HepG2 (cell line): ENCODE data around the gene ABAT. TPM values are rescaled to one million over a fixed set of nuclear protein-coding genes. Genes with fewer than 3 reads are reported as not detected.

Source experiments
- ATAC-seq: fragments of 200-7000 bp; cut with Tn5 transposase; 3 replicates; pipeline ENCODE4 v1.9.1; 2020; ENCODE audit warnings: mild to moderate bottlenecking, moderate library complexity
- BruUV-seq: library from RNA; stranded (reverse); fragments of 400-500 nt; replicated peaks from 2 replicates; lab custom pipeline; 2021; lab: Mats Ljungman, UMichigan
- CTCF ChIA-PET: fragments of 300-600 bp; formaldehyde crosslinking; extraction: SDS; loops from one replicate; lab custom pipeline; 2021; ENCODE audit warnings: low total read pairs, inconsistent platforms, low intra/inter-chr PET ratio; lab: Yijun Ruan, JAX
- POLR2A ChIA-PET: fragments of 350-600 bp; sonication (Branson Sonifier 250); formaldehyde crosslinking; loops from one replicate; lab custom pipeline; 2020; ENCODE audit warnings: antibody characterized with exemption, inconsistent platforms; lab: Yijun Ruan, JAX
- DNase-seq: peaks from one replicate; pipeline ENCODE4 v3.0.0-alpha.2; 2015; ENCODE audit warnings: low spot score
- FAIRE-seq: peaks from 3 replicates; lab custom pipeline; 2011; peaks lifted over from hg19 to GRCh38; lab: Jason Lieb, UNC
- H2AFZ ChIP-seq: one replicate; pipeline ENCODE4 v1.6.1; 2011; ENCODE audit warnings: low read length, inconsistent platforms
- H3K27ac ChIP-seq: fragments of 300-600 bp; 3 replicates; pipeline ENCODE4 v1.8.0; 2011; ENCODE audit warnings: mixed run types, mild to moderate bottlenecking, mixed read lengths, low read length, inconsistent platforms; ENCODE audit not compliant: insufficient read depth; ENCODE audit errors: extremely low read length
- H3K27me3 ChIP-seq, 2 experiments: fragments of 200-600 bp in 1 of 2; 2 replicates in 1 of 2; 3 replicates in 1 of 2; pipeline versions ENCODE4 v1.6.0 to v1.8.0; 2011; ENCODE audit warnings: low read length in 2 of 2, mild to moderate bottlenecking in 2 of 2, moderate library complexity in 2 of 2, inconsistent platforms in 1 of 2; ENCODE audit not compliant: insufficient read depth in 2 of 2, control insufficient read depth in 1 of 2
- H3K36me3 ChIP-seq, 2 experiments: fragments of 200-600 bp in 1 of 2; replicated peaks in 1 of 2; 2 replicates in 1 of 2; 3 replicates in 1 of 2; pipeline versions ENCODE4 v1.5.1 to v1.8.0; 2011; ENCODE audit warnings: low read length in 2 of 2, inconsistent platforms in 1 of 2; ENCODE audit not compliant: insufficient read depth in 2 of 2, control insufficient read depth in 1 of 2
- H3K4me1 ChIP-seq: 2 replicates; pipeline ENCODE4 v1.5.1; 2012; ENCODE audit warnings: low read length, inconsistent platforms; ENCODE audit not compliant: insufficient read depth
- H3K4me2 ChIP-seq: 2 replicates; pipeline ENCODE4 v1.6.0; 2011; ENCODE audit warnings: low read depth, low read length, inconsistent platforms
- H3K4me3 ChIP-seq, 3 experiments: fragments of 200-600 bp in 1 of 3; sonication (generic), shearing (Covaris generic) in 1 of 3; replicated peaks in 1 of 3; 2 replicates each; pipeline ENCODE4 v1.5.1; 2011 to 2016; ENCODE audit warnings: low read length in 3 of 3, inconsistent platforms in 2 of 3, low read depth in 2 of 3, mild to moderate bottlenecking in 2 of 3, control low read depth in 1 of 3, mixed read lengths in 1 of 3; ENCODE audit not compliant: insufficient read depth in 1 of 3
- H3K79me2 ChIP-seq: one replicate; pipeline ENCODE4 v1.6.1; 2011; ENCODE audit warnings: low read length, inconsistent platforms; ENCODE audit not compliant: insufficient read depth
- H3K9ac ChIP-seq: 2 replicates; pipeline ENCODE4 v1.6.0; 2011; ENCODE audit warnings: mild to moderate bottlenecking, low read depth, low read length, inconsistent platforms; ENCODE audit not compliant: insufficient read depth
- H3K9me3 ChIP-seq: 2 replicates; pipeline ENCODE4 v1.5.1; 2012; ENCODE audit warnings: mild to moderate bottlenecking, low read length
- H4K20me1 ChIP-seq: 2 replicates; pipeline ENCODE4 v1.6.0; 2011; ENCODE audit warnings: inconsistent platforms, mild to moderate bottlenecking, low read length, moderate library complexity; ENCODE audit not compliant: insufficient read depth
- NCOA2 ChIP-seq: sonication (generic); formaldehyde crosslinking; IDR thresholded peaks from 2 replicates; pipeline ENCODE4 v1.8.0; 2022; ENCODE audit warnings: inconsistent platforms
- PAWR ChIP-seq: sonication (generic); formaldehyde crosslinking; IDR thresholded peaks from 2 replicates; pipeline ENCODE4 v1.4.0; 2020; ENCODE audit warnings: missing genetic modification reagents, mild to moderate bottlenecking, borderline replicate concordance
- POLR2A ChIP-seq, 2 experiments: IDR thresholded peaks; 2 replicates each; pipeline ENCODE4 v1.6.1; 2011; ENCODE audit warnings: low read depth in 2 of 2, low read length in 2 of 2, mild to moderate bottlenecking in 1 of 2, moderate library complexity in 1 of 2; ENCODE audit not compliant: insufficient read depth in 1 of 2
- RFXAP ChIP-seq: sonication (generic); formaldehyde crosslinking; IDR thresholded peaks from 2 replicates; pipeline ENCODE4 v1.4.0; 2020; ENCODE audit warnings: missing genetic modification reagents, borderline replicate concordance
- ZNF232 ChIP-seq: sonication (generic); formaldehyde crosslinking; IDR thresholded peaks from 2 replicates; pipeline ENCODE4 v1.4.0; 2020; ENCODE audit warnings: missing genetic modification reagents, borderline replicate concordance
- ZNF264 ChIP-seq: sonication (generic); formaldehyde crosslinking; IDR thresholded peaks from 2 replicates; pipeline ENCODE4 v1.4.0; 2020; ENCODE audit warnings: missing genetic modification reagents
- ZNF547 ChIP-seq: sonication (generic); formaldehyde crosslinking; IDR thresholded peaks from 2 replicates; pipeline ENCODE4 v1.5.1; 2020; ENCODE audit warnings: mild to moderate bottlenecking, missing genetic modification reagents
- ZNF577 ChIP-seq: sonication (generic); formaldehyde crosslinking; IDR thresholded peaks from 2 replicates; pipeline ENCODE4 v1.4.0; 2020; ENCODE audit warnings: mild to moderate bottlenecking, low read depth, missing genetic modification reagents, borderline replicate concordance
- ZNF713 ChIP-seq: sonication (generic); formaldehyde crosslinking; IDR thresholded peaks from 2 replicates; pipeline ENCODE4 v1.4.0; 2020; ENCODE audit warnings: mild to moderate bottlenecking, missing genetic modification reagents
- WGBS: methylation state at CpG from one replicate; pipeline ENCODE4 v1.1.6; 2017; ENCODE audit warnings: low lambda C conversion rate; 5-methylcytosine and 5-hydroxymethylcytosine counted together
- in situ Hi-C: cut with HindIII; loops from 2 replicates; pipeline ENCODE4 v1.10.0; 2017; ENCODE audit warnings: low pct_unique_long_range_greater_than_20kb; ENCODE audit not compliant: extremely low pct_ligation_motif_present
- intact Hi-C: fragments of 100-400 bp; cut with micrococcal nuclease; formaldehyde crosslinking; loops from one replicate; pipeline ENCODE4 v1.10.0; 2022; ENCODE audit not compliant: unreplicated experiment
- polyA plus RNA-seq, 8 experiments: library from polyadenylated mRNA; depleted of rRNA in 3 of 8; stranded (reverse) in 7 of 8; unstranded in 1 of 8; fragments of >200 nt; fragmentation: Illumina TruSeq in 4 of 8; extraction: Trizol in 4 of 8; gene quantifications; 2 replicates each; pipeline versions ENCODE4 v1.2.1 to v1.2.3, GENCODE V29; 2011 to 2016; ENCODE audit warnings: low read depth in 4 of 8, missing spikeins in 1 of 8, mixed read lengths in 1 of 8; ENCODE audit not compliant: insufficient read depth in 1 of 8
- total RNA-seq, 5 experiments: library from RNA; depleted of rRNA; stranded (reverse); fragments of >200 nt; fragmentation: Illumina TruSeq; extraction: Trizol; gene quantifications; 2 replicates each; pipeline ENCODE4 v1.2.3, GENCODE V29; 2016; ENCODE audit warnings: low read depth in 1 of 5
- TF ChIP-seq, protein P1 (sequence below): sonication (generic); formaldehyde crosslinking; IDR thresholded peaks from 2 replicates; pipeline ENCODE4 v1.9.0; 2021; ENCODE audit warnings: mild to moderate bottlenecking, missing genetic modification reagents
- TF ChIP-seq, protein P2 (sequence below): sonication (generic); formaldehyde crosslinking; IDR thresholded peaks from 2 replicates; pipeline ENCODE4 v1.4.0; 2020; ENCODE audit warnings: mild to moderate bottlenecking, missing genetic modification reagents
- TF ChIP-seq, protein P3 (sequence below): sonication (generic); formaldehyde crosslinking; IDR thresholded peaks from 2 replicates; pipeline ENCODE4 v1.9.0; 2022; ENCODE audit warnings: missing genetic modification reagents, mild to moderate bottlenecking, borderline replicate concordance
- TF ChIP-seq, protein P4 (sequence below): sonication (generic); formaldehyde crosslinking; IDR thresholded peaks from 2 replicates; pipeline ENCODE4 v1.5.1; 2020; ENCODE audit warnings: missing genetic modification reagents, mild to moderate bottlenecking, borderline replicate concordance

Gene ABAT
- total and polyA plus RNA-seq, 2 of the 13 experiments (the other 11 are each of a cell fraction or from before 2014, with no cell fraction given): 47.6 to 97.3 TPM

DNA sequence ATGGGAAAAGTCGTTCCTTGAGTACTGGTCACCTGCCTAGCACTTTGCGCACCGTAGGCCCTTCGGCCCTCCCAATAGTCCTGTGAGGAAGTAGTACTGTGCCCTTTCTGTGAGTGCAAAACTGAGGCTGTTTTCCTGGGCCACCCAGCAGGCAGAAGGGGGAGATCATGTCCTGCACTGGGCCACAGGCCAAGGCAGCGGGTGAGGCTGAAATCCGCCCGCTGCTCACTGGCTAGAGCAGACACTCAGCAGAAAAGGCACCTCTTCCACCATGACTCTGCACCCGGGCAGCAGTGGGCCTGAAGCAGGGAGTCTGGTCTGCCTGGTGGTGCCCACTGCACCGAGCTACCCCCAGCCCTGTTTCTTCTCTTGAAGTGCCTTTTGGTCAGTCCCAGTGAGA, 32.7 kb upstream of the ABAT start:
- in situ Hi-C loops (no loop called here), intact Hi-C loops (no loop called here)
- ChIA-PET POLR2A (no interaction called here), CTCF (no interaction called here)
- ATAC-seq: no peak; the same call in 2 of the 3 replicates
- H4K20me1 ChIP-seq: no peaks in the 10 kb centered on the region
- no peaks in the 10 kb centered on the region for H3K79me2 ChIP-seq
- H3K27me3 ChIP-seq: no peaks in the 10 kb centered on the region
- no peak overlapping the region for H3K4me2 ChIP-seq
- no peak for FAIRE-seq
- 75% methylated on average over 9 of the region's 9 CpGs for WGBS
- no TSS peak for BruUV-seq
- H3K27ac ChIP-seq: no peak overlapping the region
- H3K4me1 ChIP-seq: no peaks in the 10 kb centered on the region
- no peak overlapping the region for H3K9ac ChIP-seq
- no peak for DNase-seq
- H3K9me3 ChIP-seq: no peaks in the 10 kb centered on the region
- no peak overlapping the region for H3K4me3 ChIP-seq
- H3K36me3 ChIP-seq: peaks cover 72 to 81% of the 10 kb centered on the region in 2 experiments
- no peak overlapping the region for H2AFZ ChIP-seq
- TF ChIP-seq NCOA2 (no peak), ZNF547 (no peak), ZNF232 (CRISPR knock-in tag) (no peak), ZNF264 (CRISPR knock-in tag) (no peak), POLR2A (IDR thresholded peaks at IDR 0.05; ENCODE audit: insufficient read depth in 1 of 2, low read depth in 2 of 2, low read length in 2 of 2) (0 out of 4 replicates have a peak, but pooled peaks of 1 of the 2 experiments have one; percentile 19), ZNF713 (CRISPR knock-in tag) (no peak), RFXAP (CRISPR knock-in tag) (no peak), ZNF577 (CRISPR knock-in tag) (no peak), PAWR (CRISPR knock-in tag) (no peak)
- TF ChIP-seq, protein P1, sequence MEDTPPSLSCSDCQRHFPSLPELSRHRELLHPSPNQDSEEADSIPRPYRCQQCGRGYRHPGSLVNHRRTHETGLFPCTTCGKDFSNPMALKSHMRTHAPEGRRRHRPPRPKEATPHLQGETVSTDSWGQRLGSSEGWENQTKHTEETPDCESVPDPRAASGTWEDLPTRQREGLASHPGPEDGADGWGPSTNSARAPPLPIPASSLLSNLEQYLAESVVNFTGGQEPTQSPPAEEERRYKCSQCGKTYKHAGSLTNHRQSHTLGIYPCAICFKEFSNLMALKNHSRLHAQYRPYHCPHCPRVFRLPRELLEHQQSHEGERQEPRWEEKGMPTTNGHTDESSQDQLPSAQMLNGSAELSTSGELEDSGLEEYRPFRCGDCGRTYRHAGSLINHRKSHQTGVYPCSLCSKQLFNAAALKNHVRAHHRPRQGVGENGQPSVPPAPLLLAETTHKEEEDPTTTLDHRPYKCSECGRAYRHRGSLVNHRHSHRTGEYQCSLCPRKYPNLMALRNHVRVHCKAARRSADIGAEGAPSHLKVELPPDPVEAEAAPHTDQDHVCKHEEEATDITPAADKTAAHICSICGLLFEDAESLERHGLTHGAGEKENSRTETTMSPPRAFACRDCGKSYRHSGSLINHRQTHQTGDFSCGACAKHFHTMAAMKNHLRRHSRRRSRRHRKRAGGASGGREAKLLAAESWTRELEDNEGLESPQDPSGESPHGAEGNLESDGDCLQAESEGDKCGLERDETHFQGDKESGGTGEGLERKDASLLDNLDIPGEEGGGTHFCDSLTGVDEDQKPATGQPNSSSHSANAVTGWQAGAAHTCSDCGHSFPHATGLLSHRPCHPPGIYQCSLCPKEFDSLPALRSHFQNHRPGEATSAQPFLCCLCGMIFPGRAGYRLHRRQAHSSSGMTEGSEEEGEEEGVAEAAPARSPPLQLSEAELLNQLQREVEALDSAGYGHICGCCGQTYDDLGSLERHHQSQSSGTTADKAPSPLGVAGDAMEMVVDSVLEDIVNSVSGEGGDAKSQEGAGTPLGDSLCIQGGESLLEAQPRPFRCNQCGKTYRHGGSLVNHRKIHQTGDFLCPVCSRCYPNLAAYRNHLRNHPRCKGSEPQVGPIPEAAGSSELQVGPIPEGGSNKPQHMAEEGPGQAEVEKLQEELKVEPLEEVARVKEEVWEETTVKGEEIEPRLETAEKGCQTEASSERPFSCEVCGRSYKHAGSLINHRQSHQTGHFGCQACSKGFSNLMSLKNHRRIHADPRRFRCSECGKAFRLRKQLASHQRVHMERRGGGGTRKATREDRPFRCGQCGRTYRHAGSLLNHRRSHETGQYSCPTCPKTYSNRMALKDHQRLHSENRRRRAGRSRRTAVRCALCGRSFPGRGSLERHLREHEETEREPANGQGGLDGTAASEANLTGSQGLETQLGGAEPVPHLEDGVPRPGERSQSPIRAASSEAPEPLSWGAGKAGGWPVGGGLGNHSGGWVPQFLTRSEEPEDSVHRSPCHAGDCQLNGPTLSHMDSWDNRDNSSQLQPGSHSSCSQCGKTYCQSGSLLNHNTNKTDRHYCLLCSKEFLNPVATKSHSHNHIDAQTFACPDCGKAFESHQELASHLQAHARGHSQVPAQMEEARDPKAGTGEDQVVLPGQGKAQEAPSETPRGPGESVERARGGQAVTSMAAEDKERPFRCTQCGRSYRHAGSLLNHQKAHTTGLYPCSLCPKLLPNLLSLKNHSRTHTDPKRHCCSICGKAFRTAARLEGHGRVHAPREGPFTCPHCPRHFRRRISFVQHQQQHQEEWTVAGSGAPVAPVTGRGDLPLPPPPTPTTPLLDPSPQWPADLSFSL (CRISPR knock-in tag): no peak
- TF ChIP-seq, protein P2, sequence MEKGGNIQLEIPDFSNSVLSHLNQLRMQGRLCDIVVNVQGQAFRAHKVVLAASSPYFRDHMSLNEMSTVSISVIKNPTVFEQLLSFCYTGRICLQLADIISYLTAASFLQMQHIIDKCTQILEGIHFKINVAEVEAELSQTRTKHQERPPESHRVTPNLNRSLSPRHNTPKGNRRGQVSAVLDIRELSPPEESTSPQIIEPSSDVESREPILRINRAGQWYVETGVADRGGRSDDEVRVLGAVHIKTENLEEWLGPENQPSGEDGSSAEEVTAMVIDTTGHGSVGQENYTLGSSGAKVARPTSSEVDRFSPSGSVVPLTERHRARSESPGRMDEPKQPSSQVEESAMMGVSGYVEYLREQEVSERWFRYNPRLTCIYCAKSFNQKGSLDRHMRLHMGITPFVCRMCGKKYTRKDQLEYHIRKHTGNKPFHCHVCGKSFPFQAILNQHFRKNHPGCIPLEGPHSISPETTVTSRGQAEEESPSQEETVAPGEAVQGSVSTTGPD: no peak
- TF ChIP-seq, protein P3, sequence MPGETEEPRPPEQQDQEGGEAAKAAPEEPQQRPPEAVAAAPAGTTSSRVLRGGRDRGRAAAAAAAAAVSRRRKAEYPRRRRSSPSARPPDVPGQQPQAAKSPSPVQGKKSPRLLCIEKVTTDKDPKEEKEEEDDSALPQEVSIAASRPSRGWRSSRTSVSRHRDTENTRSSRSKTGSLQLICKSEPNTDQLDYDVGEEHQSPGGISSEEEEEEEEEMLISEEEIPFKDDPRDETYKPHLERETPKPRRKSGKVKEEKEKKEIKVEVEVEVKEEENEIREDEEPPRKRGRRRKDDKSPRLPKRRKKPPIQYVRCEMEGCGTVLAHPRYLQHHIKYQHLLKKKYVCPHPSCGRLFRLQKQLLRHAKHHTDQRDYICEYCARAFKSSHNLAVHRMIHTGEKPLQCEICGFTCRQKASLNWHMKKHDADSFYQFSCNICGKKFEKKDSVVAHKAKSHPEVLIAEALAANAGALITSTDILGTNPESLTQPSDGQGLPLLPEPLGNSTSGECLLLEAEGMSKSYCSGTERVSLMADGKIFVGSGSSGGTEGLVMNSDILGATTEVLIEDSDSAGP (CRISPR knock-in tag): no peak
- TF ChIP-seq, protein P4, sequence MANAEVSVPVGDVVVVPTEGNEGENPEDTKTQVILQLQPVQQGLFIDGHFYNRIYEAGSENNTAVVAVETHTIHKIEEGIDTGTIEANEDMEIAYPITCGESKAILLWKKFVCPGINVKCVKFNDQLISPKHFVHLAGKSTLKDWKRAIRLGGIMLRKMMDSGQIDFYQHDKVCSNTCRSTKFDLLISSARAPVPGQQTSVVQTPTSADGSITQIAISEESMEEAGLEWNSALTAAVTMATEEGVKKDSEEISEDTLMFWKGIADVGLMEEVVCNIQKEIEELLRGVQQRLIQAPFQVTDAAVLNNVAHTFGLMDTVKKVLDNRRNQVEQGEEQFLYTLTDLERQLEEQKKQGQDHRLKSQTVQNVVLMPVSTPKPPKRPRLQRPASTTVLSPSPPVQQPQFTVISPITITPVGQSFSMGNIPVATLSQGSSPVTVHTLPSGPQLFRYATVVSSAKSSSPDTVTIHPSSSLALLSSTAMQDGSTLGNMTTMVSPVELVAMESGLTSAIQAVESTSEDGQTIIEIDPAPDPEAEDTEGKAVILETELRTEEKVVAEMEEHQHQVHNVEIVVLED (CRISPR knock-in tag): no peak
